Activated CD4-positive, CD25-positive, alpha-beta regulatory T cell treated with anti-CD3 and anti-CD28 coated beads, Interleukin-2, amount 50 U/mL, for 72 hours (primary cell): ENCODE results near the gene PANX2.
A peak's percentile ranks its signal among the peaks of the same experiment; 100 is the strongest.

Experiments
- DNase-seq: peaks from one replicate; pipeline ENCODE4 v3.0.0; 2021

Gene PANX2

GRCh38 chr22:50185375-50186087 lies 15.0 kb downstream of the PANX2 start, which contains the start of gene TRABD:
Gene TRABD, plus strand, starts transcription at chr22:50185913. Its CDS starts 7,148 bp downstream, at chr22:50193061.
- DNase-seq, result peak; percentile 90

- DNase-seq, result no peak
Measured at GRCh38 chr22:50186181-50186714, 15.7 kb downstream of the PANX2 start.

- no peak for DNase-seq
Measured at GRCh38 chr22:50186761-50187523, 16.4 kb downstream of the PANX2 start.

- no peak for DNase-seq
Measured at GRCh38 chr22:50188356-50188755, 17.8 kb downstream of the PANX2 start.

GRCh38 chr22:50189184-50189848 lies 18.8 kb downstream of the PANX2 start:
- no peak for DNase-seq

- DNase-seq, result no peak
Measured at GRCh38 chr22:50189849-50190181, 19.3 kb downstream of the PANX2 start.

GRCh38 chr22:50190182-50190940 lies 19.8 kb downstream of the PANX2 start:
- DNase-seq, result peak; percentile 77

- DNase-seq, result peak; percentile 60
Measured at GRCh38 chr22:50190941-50191741, 20.6 kb downstream of the PANX2 start.

GRCh38 chr22:50192436-50193204 lies 22.1 kb downstream of the PANX2 start:
- DNase-seq, result no peak

GRCh38 chr22:50193621-50194020 lies 23.1 kb downstream of the PANX2 start:
- no peak for DNase-seq

GRCh38 chr22:50194037-50194805 lies 23.7 kb downstream of the PANX2 start:
- no peak for DNase-seq

- no peak for DNase-seq
Measured at GRCh38 chr22:50196256-50196655, 25.7 kb downstream of the PANX2 start.

GRCh38 chr22:50197000-50197800 lies 26.7 kb downstream of the PANX2 start:
- no peak for DNase-seq

- DNase-seq, result no peak
Measured at GRCh38 chr22:50197856-50198623, 27.5 kb downstream of the PANX2 start.

- DNase-seq, result no peak
Measured at GRCh38 chr22:50198624-50199017, 28.1 kb downstream of the PANX2 start.

- DNase-seq, result no peak
Measured at GRCh38 chr22:50199251-50199721, 28.8 kb downstream of the PANX2 start.

- no peak for DNase-seq
Measured at GRCh38 chr22:50199829-50200460, 29.4 kb downstream of the PANX2 start.
